Vagina (tissue), 2 donors: ENCODE data around the gene RALGPS2.

Experiments
- POLR2AphosphoS5 ChIP-seq, 2 donors: sonication (generic); formaldehyde crosslinking; IDR thresholded peaks; one replicate each; pipeline ENCODE4 v1.9.0; 2017; ENCODE audit warnings: antibody characterized with exemption in 2 of 2, mild to moderate bottlenecking in 2 of 2, low read depth in 1 of 2; ENCODE audit not compliant: insufficient read depth in 1 of 2
- TF ChIP-seq, protein P1 (sequence below), 3 experiments: fragments of 450-650 bp in 2 of 3; fragments of 200-600 bp in 1 of 3; sonication (generic) in 1 of 3; IDR thresholded peaks; one replicate each; pipeline ENCODE4 v1.5.1; 2017 to 2019; ENCODE audit warnings: antibody characterized with exemption in 3 of 3, mild to moderate bottlenecking in 2 of 3, moderate library complexity in 2 of 3

DNA sequence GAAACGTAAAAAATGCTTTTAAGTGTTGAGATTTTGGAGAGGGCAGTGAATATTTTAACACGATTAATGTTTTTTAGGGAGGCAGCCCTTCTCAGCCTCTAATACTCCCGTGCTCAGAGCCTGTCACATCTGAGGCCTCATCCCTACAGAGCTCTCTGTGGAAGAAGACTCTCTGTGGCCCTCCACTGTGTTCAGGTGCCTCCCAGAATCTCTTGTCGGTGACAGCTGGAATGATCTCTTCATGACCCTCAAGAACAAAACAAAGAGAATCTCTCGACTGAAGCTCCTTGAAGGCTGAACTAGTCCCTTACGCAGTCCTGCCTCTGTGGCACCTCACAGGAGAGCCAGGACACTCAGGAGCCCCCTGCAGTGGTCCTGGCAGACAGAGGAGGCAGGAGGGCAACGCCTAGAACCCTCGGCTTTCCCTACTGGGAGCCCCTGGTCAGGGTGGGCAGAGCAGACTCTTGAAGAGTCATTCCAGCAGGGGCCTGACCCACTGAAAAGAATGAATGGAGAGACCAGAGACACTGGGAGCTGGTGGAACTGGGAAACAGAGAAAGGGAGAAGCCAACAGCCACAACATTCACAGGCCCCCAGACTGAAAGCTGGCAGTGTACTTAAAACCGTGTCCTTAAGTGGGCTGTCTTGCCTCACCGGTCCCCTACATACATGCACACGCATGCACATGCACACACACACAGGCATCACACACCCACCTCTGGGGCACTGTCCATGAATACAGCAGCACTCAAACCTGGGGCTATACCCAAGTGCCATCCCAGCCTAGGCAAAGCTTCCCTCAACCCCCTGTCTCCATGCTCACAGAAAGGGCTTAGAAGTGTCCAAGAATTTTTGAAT, 213.3 kb downstream of the RALGPS2 start:
- TF ChIP-seq, protein P1, sequence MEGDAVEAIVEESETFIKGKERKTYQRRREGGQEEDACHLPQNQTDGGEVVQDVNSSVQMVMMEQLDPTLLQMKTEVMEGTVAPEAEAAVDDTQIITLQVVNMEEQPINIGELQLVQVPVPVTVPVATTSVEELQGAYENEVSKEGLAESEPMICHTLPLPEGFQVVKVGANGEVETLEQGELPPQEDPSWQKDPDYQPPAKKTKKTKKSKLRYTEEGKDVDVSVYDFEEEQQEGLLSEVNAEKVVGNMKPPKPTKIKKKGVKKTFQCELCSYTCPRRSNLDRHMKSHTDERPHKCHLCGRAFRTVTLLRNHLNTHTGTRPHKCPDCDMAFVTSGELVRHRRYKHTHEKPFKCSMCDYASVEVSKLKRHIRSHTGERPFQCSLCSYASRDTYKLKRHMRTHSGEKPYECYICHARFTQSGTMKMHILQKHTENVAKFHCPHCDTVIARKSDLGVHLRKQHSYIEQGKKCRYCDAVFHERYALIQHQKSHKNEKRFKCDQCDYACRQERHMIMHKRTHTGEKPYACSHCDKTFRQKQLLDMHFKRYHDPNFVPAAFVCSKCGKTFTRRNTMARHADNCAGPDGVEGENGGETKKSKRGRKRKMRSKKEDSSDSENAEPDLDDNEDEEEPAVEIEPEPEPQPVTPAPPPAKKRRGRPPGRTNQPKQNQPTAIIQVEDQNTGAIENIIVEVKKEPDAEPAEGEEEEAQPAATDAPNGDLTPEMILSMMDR (IDR thresholded peaks at IDR 0.05): no peak
- TF ChIP-seq POLR2AphosphoS5 (IDR thresholded peaks at IDR 0.05; ENCODE audit: insufficient read depth in 1 of 2, low read depth in 1 of 2): no peak
